Suppressor macrophage treated with lipopolysaccharide for 1 hour (primary cell): ENCODE data around the gene MPP3.
"Not testable (repeated sequence)": the region's sequence is repeated elsewhere in the genome, so short reads cannot be mapped to it uniquely, and the experiment has no call there.

Experiments used
- DNase-seq, 3 donors: peaks; one replicate each; pipeline ENCODE4 v3.0.0-alpha.2; 2020 to 2022

The MPP3 gene

DNA sequence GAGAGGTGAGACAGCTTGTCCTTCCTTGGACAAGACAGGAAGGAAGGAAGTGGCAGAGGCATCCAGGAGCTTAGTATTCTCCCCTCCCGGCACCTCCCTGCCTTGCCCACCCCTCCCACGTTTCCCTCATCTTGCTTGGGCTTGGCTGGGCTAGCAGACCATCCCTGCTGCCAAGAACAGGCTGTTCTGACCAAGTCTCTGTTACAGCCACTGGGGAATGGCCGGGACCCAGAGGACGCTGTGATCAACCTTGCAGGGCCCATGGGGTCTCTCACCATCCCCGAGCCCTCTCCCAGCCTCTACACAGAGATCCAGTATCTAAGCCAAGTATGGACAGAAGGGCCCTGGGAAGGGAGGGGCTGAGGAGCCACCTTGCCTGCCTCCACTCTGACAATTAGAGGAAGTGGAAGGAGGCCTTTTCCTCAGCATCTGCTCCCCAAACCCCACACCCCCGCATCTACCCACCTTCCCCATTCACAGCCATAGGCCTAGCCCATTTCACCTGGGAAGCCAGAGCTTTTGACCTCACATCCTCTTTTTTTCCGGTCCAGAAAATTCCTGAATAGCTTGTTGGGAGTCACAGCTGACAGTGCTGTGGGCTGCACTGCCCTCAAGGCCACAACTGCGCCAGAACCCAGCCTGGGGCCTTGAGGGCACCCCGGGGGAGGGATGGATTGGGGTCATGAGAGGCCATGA, 28.1 kb upstream of the MPP3 start:
- DNase-seq = peak in 1 of 3 donors; percentile 12

DNA sequence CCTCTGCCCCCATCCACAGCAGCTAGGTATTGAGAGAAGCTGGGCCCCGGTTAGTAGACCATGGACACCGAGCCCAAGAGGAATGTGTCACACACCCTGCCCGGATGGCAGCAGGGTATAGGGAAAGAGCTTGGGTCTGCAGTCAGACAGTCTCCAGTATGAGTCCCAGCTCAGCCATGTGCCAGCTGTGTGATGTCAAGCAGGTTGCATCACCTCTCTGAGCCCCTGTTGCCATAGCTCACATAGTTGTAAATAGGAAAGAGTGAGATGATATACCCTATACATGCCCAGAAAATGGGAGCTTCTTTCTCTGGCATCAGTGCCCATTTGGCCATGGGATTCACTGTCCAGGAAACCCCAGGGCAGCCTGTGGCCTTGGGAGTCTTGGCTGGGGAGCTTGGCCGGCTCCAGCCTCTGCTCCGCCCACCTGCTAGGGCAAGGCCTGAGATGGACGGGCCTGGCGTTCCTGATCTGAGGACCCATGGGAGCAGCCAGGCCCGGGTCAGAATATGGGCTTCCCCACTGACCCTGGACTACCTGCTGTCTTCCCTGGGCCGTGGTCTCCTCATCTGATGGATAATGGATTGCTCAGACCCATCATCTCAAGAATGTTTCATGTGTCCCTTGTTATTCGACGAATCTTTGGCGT, 27.3 kb upstream of the MPP3 start:
- DNase-seq = no peak

DNA sequence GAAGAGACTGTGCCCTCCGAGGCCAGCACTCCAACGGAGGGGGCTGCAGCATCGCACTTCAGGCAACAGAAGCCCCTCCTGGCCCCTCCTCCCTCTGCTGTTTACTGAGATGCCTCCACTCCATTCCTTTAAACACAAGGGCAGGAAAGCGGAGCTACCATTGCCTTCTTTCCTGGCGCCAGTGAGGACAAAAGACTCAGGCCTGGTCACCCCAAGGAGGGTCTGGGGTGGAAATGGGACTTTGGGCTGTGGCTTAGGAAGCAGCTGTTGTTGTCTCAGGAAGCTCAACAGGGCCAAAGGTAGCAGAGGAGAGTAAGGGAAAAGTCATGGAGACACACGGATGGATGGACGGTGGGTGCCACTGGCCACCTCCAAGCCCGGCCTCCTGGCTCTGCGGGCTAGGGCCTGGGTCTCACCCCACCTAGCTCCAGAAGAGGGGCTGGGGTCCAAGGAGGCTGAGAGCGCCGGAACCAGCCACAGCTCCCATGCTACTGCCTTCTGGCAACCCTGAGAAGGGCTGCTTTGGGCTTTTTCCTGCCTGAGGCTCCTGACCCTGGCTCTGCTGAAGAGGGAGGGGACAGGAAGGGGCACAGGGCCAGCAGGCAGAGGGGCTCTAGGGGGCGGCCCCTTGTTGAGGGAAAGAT, 25.1 kb upstream of the MPP3 start:
- DNase-seq = no peak

DNA sequence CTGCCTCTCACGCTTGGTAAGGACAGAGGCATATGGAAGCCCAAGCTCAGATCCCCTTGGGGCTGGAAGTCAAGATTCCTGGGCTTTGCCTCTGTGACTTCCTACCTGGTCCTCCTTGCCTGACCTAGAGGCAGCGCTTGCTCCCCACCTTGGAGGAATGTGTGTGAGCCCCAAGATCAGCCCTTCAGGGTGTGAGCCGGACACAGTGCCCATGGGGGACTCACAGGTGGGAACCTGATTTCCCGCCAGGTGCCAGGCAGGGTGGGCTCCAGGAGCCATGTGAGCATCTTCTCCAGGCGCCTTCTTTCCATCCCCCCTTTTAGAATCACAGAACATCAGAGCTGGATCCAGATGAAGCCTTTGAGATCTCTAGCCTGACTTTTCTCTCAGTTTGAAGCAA, 24.2 kb upstream of the MPP3 start:
- no peak for DNase-seq

GRCh38 chr17:43856141-43856540, 23.2 kb upstream of the MPP3 start:
- DNase-seq = no peak

DNA sequence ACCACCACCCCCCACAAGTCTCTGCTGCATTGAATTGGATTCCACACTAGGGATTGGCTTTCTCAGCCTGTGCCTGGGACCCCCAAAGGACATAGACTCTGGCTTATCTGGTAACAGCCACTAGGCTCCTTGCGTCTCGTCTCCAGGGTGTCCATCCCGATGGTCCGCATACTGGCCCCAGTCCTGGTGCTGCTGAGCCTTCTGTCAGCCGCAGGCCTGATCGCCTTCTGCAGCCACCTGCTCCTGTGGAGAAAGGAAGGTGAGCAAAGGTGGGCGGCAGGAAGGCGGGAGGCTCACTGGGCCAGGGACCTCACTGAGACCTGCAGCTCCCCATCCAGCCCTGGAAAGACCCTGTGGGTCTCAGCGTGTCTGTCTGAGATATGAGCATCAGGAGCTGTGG, 22.1 kb upstream of the MPP3 start:
- no peak for DNase-seq

GRCh38 chr17:43854498-43854897, 21.6 kb upstream of the MPP3 start:
- DNase-seq = peak in 1 of 3 donors; percentile 27

- no peak for DNase-seq
Measured at GRCh38 chr17:43853546-43853945, 20.6 kb upstream of the MPP3 start.

DNA sequence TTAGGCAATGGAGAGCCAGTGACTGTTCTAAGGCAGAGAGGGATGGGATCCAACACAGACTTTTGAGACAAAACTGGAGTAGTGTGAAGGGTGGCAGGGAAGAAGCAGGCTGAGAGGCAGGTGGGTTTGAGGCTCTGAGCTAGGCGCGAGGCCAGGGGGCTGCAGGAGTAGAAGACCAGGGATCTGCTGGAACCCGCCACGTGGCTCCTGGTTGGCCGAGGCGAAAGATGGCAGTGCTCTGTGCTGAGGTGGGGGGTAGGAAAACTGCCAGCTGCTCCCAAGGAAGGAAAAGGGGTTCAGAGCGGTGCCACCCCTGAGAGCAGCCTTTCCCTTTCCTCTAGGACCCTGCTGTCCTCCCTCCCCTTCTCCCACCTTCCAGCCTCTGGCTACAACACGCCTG, 19.6 kb upstream of the MPP3 start:
- no peak for DNase-seq

DNA sequence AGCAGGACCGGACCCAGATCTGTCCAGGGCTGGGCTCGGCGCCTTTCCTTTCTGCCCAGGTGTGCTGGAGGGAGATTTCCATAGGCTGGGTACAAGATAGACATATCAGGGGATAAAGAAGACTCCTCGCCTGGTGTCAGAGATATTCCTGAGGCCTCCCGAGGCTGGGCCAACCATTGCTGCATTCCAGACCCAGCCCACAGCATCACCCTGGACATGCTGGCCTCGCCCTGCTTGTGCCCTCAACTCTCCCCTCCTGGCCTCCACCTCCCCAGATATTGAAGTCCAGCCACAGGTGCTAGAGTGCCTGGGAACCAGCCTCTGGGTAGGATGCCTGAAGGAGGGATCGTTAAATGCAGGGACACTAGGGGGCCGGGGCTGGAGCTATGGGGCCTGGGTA, 16.2 kb upstream of the MPP3 start:
- DNase-seq = no peak

DNA sequence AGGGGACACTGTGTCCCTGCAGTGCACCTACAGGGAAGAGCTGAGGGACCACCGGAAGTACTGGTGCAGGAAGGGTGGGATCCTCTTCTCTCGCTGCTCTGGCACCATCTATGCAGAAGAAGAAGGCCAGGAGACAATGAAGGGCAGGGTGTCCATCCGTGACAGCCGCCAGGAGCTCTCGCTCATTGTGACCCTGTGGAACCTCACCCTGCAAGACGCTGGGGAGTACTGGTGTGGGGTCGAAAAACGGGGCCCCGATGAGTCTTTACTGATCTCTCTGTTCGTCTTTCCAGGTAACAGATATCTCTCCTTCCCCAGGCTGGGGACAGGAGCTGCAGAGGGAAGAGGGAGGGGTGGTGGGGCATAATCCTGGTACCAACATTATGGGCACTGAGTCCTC, 15.7 kb upstream of the MPP3 start:
- DNase-seq = no peak

- peak; percentile 66 to 82 (median 72) for DNase-seq
Measured at GRCh38 chr17:43846963-43847371, 14.0 kb upstream of the MPP3 start, which contains the start of gene CD300LG. Gene CD300LG, plus strand, starts transcription at chr17:43847176. Its CDS starts 41 bp downstream, at chr17:43847217.

- DNase-seq = peak; percentile 78 to 91 (median 88)
Measured at GRCh38 chr17:43846221-43846712, 13.3 kb upstream of the MPP3 start.

- DNase-seq = no peak
Measured at GRCh38 chr17:43845766-43846165, 12.8 kb upstream of the MPP3 start.

DNA sequence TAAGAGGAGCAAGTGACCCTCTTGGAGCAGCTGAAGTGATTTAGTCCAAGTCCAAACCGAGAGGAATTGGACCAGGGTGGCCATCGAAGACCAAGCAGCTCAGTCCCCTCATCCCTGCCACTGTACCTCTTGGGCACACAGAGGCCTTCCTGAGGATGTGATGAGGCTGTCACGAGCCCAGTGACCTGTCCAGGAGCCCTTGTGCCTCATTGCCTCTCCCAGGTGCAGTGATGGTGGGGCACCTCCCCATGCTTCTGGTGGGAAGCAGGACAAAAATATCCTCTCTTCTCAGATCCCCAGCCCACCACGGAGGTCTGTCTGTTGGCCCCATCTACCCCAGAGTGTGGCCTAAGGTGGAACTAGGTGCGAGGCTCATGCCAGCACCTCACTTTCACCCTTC, 11.3 kb upstream of the MPP3 start:
- no peak for DNase-seq

- no peak for DNase-seq
Measured at GRCh38 chr17:43842975-43843325, 10.0 kb upstream of the MPP3 start.

- DNase-seq = not testable (repeated sequence)
Measured at GRCh38 chr17:43842091-43842974, 9.4 kb upstream of the MPP3 start.

- DNase-seq = no peak
Measured at GRCh38 chr17:43841282-43841681, 8.3 kb upstream of the MPP3 start.

GRCh38 chr17:43840814-43841213, 7.9 kb upstream of the MPP3 start:
- DNase-seq = no peak

GRCh38 chr17:43839670-43840108, 6.7 kb upstream of the MPP3 start:
- no peak for DNase-seq

- no peak for DNase-seq
Measured at GRCh38 chr17:43834106-43834505, 1.2 kb upstream of the MPP3 start.

DNA sequence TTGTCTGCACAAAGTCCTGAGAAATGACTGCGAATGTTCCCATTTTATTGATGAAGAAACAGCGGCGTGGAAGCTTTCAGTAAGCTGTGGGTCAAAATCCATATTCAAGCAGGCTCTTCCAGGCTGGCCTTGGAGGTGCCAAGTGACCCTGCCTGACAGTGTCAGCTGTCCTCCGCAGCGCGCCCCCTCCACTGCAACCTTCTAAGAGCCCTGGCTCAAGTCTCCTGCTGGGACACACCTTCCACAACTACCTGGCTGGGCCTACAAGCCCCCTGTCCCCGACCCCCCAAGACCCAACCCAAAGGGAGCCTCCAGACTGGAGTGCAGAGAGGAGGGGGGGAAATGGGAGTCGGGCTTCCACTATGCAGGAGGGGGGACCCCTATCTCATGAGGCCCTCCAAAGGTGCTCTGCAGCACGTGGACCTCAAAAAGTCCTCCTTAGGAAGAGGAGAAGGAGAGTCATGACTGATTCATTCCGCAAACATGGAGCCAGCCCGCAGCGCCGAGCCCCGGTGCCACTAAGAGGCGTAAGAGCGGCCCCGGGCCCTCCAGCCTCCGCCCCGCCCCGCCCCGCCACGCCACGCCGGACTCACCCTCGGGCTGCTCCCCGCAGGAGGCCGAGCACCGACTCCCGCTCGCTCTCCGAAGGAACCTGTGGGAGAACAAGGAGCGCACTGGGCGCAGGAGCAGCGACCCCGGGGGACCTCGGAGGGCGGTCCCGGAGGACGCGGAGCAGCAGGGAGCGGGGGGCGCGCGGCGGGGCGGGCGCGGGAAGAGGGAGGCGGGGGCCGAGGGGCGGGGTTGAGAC, 574 bp downstream of the MPP3 start:
- peak; percentile 46 to 69 (median 51) for DNase-seq
